SH-SY5Y (cell line): ENCODE results near the gene PSMD12.

Source experiments
- GATA2 ChIP-seq: IDR thresholded peaks from 2 replicates; pipeline ENCODE4 v1.6.1; 2011; ENCODE audit warnings: mild to moderate bottlenecking, low read depth, low read length
- GATA3 ChIP-seq: IDR thresholded peaks from 2 replicates; pipeline ENCODE4 v1.6.1; 2011; ENCODE audit warnings: low read depth, mild to moderate bottlenecking, low read length, moderate library complexity

DNA sequence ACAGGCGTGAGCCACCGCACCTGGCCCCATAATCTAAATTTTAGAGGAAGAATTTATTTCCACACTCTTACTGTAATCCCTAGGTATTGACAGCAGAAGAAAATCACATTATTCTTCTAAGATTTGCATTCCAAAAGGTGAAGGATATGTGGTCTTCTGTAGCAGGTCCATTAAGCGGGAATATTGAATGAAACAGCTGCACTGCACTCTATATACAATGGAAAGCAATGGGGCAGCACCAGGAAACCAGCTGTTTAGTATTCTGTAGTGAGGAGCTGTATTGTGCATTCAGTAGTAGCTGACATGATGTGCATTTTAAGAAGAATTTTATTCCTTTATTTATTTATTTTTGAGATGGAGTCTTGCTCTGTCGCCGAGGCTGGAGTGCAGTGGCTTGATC lies 49.6 kb downstream of the PSMD12 start:
- no peak for TF ChIP-seq GATA3
- TF ChIP-seq GATA2: no peak
